SJSA1 (cell line): ENCODE results near the gene CFAP97D2. TPM values are rescaled to one million over a fixed set of nuclear protein-coding genes. Genes with fewer than 3 reads are reported as not detected.
"Not testable (repeated sequence)": the region's sequence is repeated elsewhere in the genome, so short reads cannot be mapped to it uniquely, and the experiment has no call there.

Source experiments
- DNase-seq, 2 experiments: peaks; one replicate each; pipeline ENCODE4 v3.0.0-alpha.2; 2015 to 2020; ENCODE audit warnings: low spot score in 2 of 2, low read depth in 1 of 2
- H3K27ac ChIP-seq: fragments of 250-450 bp; sonication (Bioruptor Pico); 2 replicates; pipeline ENCODE4 v1.5.1; 2020; ENCODE audit warnings: mild to moderate bottlenecking, moderate library complexity
- H3K27me3 ChIP-seq: fragments of 250-450 bp; sonication (Bioruptor Pico); replicated peaks from 2 replicates; pipeline ENCODE4 v1.5.1; 2020; ENCODE audit warnings: mild to moderate bottlenecking, moderate library complexity
- H3K36me3 ChIP-seq: fragments of 250-450 bp; sonication (Bioruptor Pico); 2 replicates; pipeline ENCODE4 v1.5.1; 2020; ENCODE audit warnings: mild to moderate bottlenecking
- H3K4me1 ChIP-seq: fragments of 250-450 bp; sonication (Bioruptor Pico); replicated peaks from 2 replicates; pipeline ENCODE4 v1.6.1; 2021; ENCODE audit warnings: mild to moderate bottlenecking
- H3K4me3 ChIP-seq: fragments of 250-450 bp; sonication (Bioruptor Pico); 2 replicates; pipeline ENCODE4 v1.5.1; 2020; ENCODE audit warnings: mild to moderate bottlenecking
- H3K9me3 ChIP-seq: fragments of 250-450 bp; sonication (Bioruptor Pico); replicated peaks from 2 replicates; pipeline ENCODE4 v1.5.1; 2020; ENCODE audit warnings: mild to moderate bottlenecking
- total RNA-seq: library from RNA; depleted of rRNA; stranded (reverse); fragments of >200 nt; shearing (Covaris generic); gene quantifications from 2 replicates; pipeline ENCODE4 v1.2.3, GENCODE V29; 2014

The CFAP97D2 gene
- total RNA-seq, 1 experiment from 2014 or later = 0.08 TPM

- H3K36me3 ChIP-seq = peaks cover 79% of the 10 kb centered on the region
Measured at GRCh38 chr13:114256547-114256946, 77.5 kb downstream of the CFAP97D2 start.

GRCh38 chr13:114257014-114257413 lies 78.0 kb downstream of the CFAP97D2 start:
- no peak for DNase-seq
- H3K4me1 ChIP-seq = no peaks in the 10 kb centered on the region
- no peaks in the 10 kb centered on the region for H3K9me3 ChIP-seq
- H3K4me3 ChIP-seq = no peak overlapping the region
- peaks cover 80% of the 10 kb centered on the region for H3K36me3 ChIP-seq
- H3K27me3 ChIP-seq = no peaks in the 10 kb centered on the region
- no peak overlapping the region for H3K27ac ChIP-seq

More at GRCh38 chr13:114256547-114256946, 77.5 kb downstream of the CFAP97D2 start:
- DNase-seq = no peak
- no peaks in the 10 kb centered on the region for H3K27me3 ChIP-seq
- no peak overlapping the region for H3K27ac ChIP-seq
- H3K9me3 ChIP-seq = no peaks in the 10 kb centered on the region
- H3K4me1 ChIP-seq = no peaks in the 10 kb centered on the region
- H3K4me3 ChIP-seq = no peak overlapping the region

- Histone ChIP-seq H3K9me3 (no peaks in the 10 kb centered on the region), H3K27ac (no peak overlapping the region), H3K36me3 (peaks cover 82% of the 10 kb centered on the region), H3K27me3 (no peaks in the 10 kb centered on the region), H3K4me3 (no peak overlapping the region), H3K4me1 (no peaks in the 10 kb centered on the region)
- DNase-seq = no peak
Measured at GRCh38 chr13:114258589-114258988, 79.5 kb downstream of the CFAP97D2 start.

GRCh38 chr13:114259374-114259773 lies 80.3 kb downstream of the CFAP97D2 start:
- Histone ChIP-seq H3K4me3 (no peak overlapping the region), H3K4me1 (no peaks in the 10 kb centered on the region), H3K27ac (no peak overlapping the region), H3K27me3 (no peaks in the 10 kb centered on the region), H3K9me3 (no peaks in the 10 kb centered on the region), H3K36me3 (peaks cover 83% of the 10 kb centered on the region)
- DNase-seq = no peak

GRCh38 chr13:114259974-114260373 lies 80.9 kb downstream of the CFAP97D2 start:
- H3K4me1 ChIP-seq = no peaks in the 10 kb centered on the region
- H3K27ac ChIP-seq = no peak overlapping the region
- no peaks in the 10 kb centered on the region for H3K9me3 ChIP-seq
- DNase-seq = no peak
- no peaks in the 10 kb centered on the region for H3K27me3 ChIP-seq
- H3K4me3 ChIP-seq = no peak overlapping the region
- H3K36me3 ChIP-seq = peaks cover 84% of the 10 kb centered on the region

GRCh38 chr13:114260814-114261213 lies 81.8 kb downstream of the CFAP97D2 start:
- Histone ChIP-seq H3K36me3 (peaks cover 91% of the 10 kb centered on the region), H3K9me3 (no peaks in the 10 kb centered on the region)

GRCh38 chr13:114261328-114261965 lies 82.4 kb downstream of the CFAP97D2 start:
- H3K9me3 ChIP-seq = no peaks in the 10 kb centered on the region
- no peaks in the 10 kb centered on the region for H3K27me3 ChIP-seq
- no peak overlapping the region for H3K4me3 ChIP-seq
- no peak overlapping the region for H3K27ac ChIP-seq
- H3K36me3 ChIP-seq = peaks cover 92% of the 10 kb centered on the region
- no peaks in the 10 kb centered on the region for H3K4me1 ChIP-seq
- no peak for DNase-seq

More at GRCh38 chr13:114260814-114261213, 81.8 kb downstream of the CFAP97D2 start:
- Histone ChIP-seq H3K4me1 (no peaks in the 10 kb centered on the region), H3K27ac (no peak overlapping the region), H3K27me3 (no peaks in the 10 kb centered on the region), H3K4me3 (no peak overlapping the region)
- DNase-seq = no peak

- peaks cover 94% of the 10 kb centered on the region for H3K36me3 ChIP-seq
- no peak overlapping the region for H3K27ac ChIP-seq
- no peak overlapping the region for H3K4me3 ChIP-seq
- no peaks in the 10 kb centered on the region for H3K9me3 ChIP-seq
- H3K4me1 ChIP-seq = no peaks in the 10 kb centered on the region
- no peaks in the 10 kb centered on the region for H3K27me3 ChIP-seq
- no peak for DNase-seq
Measured at GRCh38 chr13:114263578-114263977, 84.5 kb downstream of the CFAP97D2 start.

GRCh38 chr13:114264313-114264712 lies 85.3 kb downstream of the CFAP97D2 start:
- H3K4me1 ChIP-seq, H3K4me3 ChIP-seq, DNase-seq, H3K9me3 ChIP-seq, H3K27me3 ChIP-seq, H3K27ac ChIP-seq: not testable (repeated sequence)
- H3K36me3 ChIP-seq = peaks cover 97% of the 10 kb centered on the region

- Histone ChIP-seq H3K9me3 (no peaks in the 10 kb centered on the region), H3K4me1 (no peaks in the 10 kb centered on the region), H3K36me3 (peaks cover 96% of the 10 kb centered on the region), H3K27ac (no peak overlapping the region), H3K4me3 (no peak overlapping the region), H3K27me3 (no peaks in the 10 kb centered on the region)
- DNase-seq = no peak
Measured at GRCh38 chr13:114264886-114265611, 86.0 kb downstream of the CFAP97D2 start.

- H3K4me1 ChIP-seq = no peaks in the 10 kb centered on the region
- no peaks in the 10 kb centered on the region for H3K27me3 ChIP-seq
- peaks cover 90% of the 10 kb centered on the region for H3K36me3 ChIP-seq
- no peak overlapping the region for H3K4me3 ChIP-seq
- H3K9me3 ChIP-seq = no peaks in the 10 kb centered on the region
- DNase-seq = no peak
- no peak overlapping the region for H3K27ac ChIP-seq
Measured at GRCh38 chr13:114266241-114266640, 87.2 kb downstream of the CFAP97D2 start.

- H3K36me3 ChIP-seq = peaks cover 89% of the 10 kb centered on the region
- DNase-seq = no peak
Measured at GRCh38 chr13:114268344-114269280, 89.6 kb downstream of the CFAP97D2 start.

GRCh38 chr13:114269281-114269770 lies 90.3 kb downstream of the CFAP97D2 start:
- H3K4me3 ChIP-seq = no peak overlapping the region
- H3K27me3 ChIP-seq = no peaks in the 10 kb centered on the region
- DNase-seq = no peak
- H3K27ac ChIP-seq = no peak overlapping the region
- no peaks in the 10 kb centered on the region for H3K4me1 ChIP-seq
- H3K36me3 ChIP-seq = peaks cover 82% of the 10 kb centered on the region
- no peaks in the 10 kb centered on the region for H3K9me3 ChIP-seq

More at GRCh38 chr13:114268344-114269280, 89.6 kb downstream of the CFAP97D2 start:
- H3K27me3 ChIP-seq = no peaks in the 10 kb centered on the region
- H3K4me3 ChIP-seq = no peak overlapping the region
- H3K4me1 ChIP-seq = no peaks in the 10 kb centered on the region
- H3K9me3 ChIP-seq = no peaks in the 10 kb centered on the region
- no peak overlapping the region for H3K27ac ChIP-seq
